Skin epidermis (tissue), 12 donors: Measurements from ENCODE around the gene RPRD1B.
"Not testable (repeated sequence)": the region's sequence is repeated elsewhere in the genome, so short reads cannot be mapped to it uniquely, and the experiment has no call there.

ENCODE experiments used
- H3K27ac ChIP-seq, 21 experiments: fragments of 200-600 bp; sonication (generic) in 11 of 21; one replicate each; pipeline ENCODE4 v1.5.0; 2020; ENCODE audit warnings: mild to moderate bottlenecking in 3 of 21, inconsistent platforms in 2 of 21, moderate library complexity in 2 of 21
- H3K4me3 ChIP-seq, 7 experiments: fragments of 200-600 bp; sonication (generic) in 2 of 7; one replicate each; pipeline ENCODE4 v1.5.0; 2020; ENCODE audit warnings: inconsistent platforms in 2 of 7, mild to moderate bottlenecking in 2 of 7, moderate library complexity in 1 of 7

The RPRD1B gene

DNA sequence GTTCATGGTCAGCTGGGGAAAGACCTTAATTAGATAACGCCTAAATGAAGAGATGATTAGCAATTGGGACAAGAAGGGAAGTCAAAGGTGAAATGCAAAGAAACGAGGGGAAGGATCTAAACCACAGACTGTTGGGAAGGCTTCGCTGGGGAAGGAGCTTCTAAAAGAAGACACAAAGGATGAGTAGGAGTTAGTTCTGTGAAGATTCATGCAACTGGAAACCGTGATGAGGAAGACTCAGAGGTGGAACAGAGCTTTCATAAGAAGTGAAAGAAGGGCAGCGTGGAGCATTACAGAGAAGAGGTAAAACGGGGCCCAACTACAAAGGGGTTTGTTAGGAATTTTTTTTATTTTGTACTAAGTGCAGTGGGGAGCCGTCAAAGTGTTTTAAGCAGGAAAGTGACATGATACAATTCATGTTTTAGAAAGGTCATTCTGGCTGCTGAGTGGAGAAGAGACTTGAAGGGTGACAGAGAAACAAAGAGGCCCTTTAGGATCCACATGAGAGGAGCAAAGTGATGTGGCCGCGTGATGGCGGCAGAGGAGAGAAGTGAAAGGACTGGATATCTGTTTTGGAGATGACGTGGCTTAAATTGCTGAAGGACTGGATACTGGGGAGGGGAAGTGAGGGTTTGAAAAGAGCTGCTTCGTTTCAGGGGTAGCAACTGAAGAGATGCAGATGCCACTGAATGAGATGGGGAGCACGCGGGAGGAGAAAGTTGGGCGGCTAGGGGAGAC is 33.9 kb upstream of the RPRD1B start:
- H3K27ac ChIP-seq: no peak overlapping the region
- H3K4me3 ChIP-seq: no peak overlapping the region

DNA sequence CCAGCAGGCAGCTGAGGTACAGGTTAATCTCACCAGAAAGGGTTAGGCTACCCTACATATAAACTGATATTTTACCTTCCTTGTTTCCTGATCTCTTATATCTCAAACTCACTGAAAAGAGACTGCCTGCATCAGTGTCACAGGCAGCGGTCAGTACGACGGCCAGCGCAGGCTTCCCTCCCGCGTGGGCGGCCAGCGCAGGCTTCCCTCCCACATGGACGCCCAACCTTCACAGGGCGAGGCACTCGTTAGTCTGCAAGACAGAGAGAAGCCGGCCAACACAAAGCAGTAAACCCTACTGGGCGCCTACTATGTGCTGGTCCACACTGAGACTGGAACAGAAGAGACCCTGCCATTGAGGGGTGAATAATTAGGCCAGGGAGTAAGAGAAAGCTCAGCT is 33.3 kb upstream of the RPRD1B start:
- Histone ChIP-seq H3K27ac (no peak overlapping the region), H3K4me3 (no peak overlapping the region)

DNA sequence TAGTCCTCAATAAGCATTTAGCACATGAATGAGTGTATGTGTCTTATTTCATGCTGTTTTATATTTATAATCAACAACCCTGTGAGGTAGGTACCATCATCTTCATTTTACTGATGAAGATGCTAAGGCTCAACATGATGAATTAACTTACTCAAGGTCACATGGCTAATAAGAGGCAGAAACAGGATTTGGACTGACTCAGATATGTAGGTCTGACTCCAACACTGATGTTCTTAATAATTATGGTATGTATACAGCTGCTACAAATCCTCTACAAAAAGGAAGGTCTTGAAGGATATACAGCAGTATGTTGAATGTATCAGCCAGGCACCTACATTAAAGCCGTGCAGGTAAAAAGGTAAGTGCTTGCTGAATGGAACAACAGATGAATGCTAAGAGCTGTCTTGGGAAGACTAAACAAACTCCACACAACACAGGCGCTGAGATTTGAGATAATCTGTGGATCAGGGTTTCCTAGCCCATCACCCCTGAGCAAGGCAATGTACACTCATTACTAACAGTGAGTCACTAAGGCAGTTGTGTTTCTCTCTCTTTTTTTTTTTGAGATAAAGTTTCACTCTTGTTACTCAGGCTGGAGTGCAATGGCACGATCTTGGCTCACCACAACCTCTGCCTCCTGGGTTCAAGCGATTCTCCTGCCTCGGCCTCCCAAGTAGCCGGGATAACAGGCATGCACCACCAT is 32.2 kb upstream of the RPRD1B start:
- Histone ChIP-seq H3K27ac (no peak overlapping the region), H3K4me3 (no peak overlapping the region)

- H3K27ac ChIP-seq: no peak overlapping the region
- H3K4me3 ChIP-seq: no peak overlapping the region
Measured at GRCh38 chr20:38001981-38002380, 31.6 kb upstream of the RPRD1B start.

- Histone ChIP-seq H3K27ac (no peak overlapping the region), H3K4me3 (no peak overlapping the region)
Measured at GRCh38 chr20:38002422-38002821, 31.1 kb upstream of the RPRD1B start.

GRCh38 chr20:38004416-38004815 is 29.1 kb upstream of the RPRD1B start:
- H3K27ac ChIP-seq: no peak overlapping the region
- H3K4me3 ChIP-seq: no peak overlapping the region

- no peak overlapping the region for H3K4me3 ChIP-seq
- H3K27ac ChIP-seq: no peak overlapping the region
Measured at GRCh38 chr20:38005903-38006302, 27.6 kb upstream of the RPRD1B start.

DNA sequence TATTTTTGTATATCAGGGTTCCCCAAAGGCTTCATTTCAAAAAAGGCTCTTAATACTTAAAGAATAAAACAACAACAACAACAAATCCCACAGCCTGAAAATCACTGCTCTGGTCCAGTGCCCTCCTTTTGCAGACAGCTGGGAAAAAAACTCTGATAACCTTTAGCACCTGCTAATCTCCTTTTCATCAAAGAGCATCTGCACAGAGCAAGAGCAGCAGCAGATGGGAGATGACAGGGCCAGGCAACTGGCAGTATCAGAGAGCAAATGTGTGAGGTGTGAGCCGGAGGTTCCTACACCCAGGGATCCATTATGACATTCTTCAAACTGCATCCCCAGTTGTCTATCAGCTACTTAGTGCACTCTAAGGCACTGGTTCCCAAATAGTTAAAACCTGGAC is 26.0 kb upstream of the RPRD1B start:
- Histone ChIP-seq H3K4me3 (no peak overlapping the region), H3K27ac (no peak overlapping the region)

- H3K27ac ChIP-seq: no peak overlapping the region
- no peak overlapping the region for H3K4me3 ChIP-seq
Measured at GRCh38 chr20:38008233-38008944, 25.2 kb upstream of the RPRD1B start.

DNA sequence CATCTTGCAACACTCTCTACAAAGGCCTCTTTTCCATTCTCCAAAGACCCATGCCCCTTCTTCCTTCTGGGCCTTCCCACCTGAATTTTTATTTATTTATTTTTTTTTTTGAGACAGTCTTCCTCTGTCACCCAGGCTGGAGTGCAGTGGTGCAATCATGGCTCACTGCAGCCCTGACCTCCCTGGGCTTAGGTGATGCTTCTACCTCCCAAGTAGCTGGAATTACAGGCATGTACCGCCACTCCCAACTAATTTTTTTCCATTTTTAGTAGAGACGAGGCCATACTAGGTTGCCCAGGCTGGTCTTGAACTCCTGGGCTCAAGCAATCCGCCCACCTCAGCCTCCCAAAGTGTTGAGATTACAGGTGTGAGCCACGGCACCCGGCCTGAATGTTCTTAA is 24.1 kb upstream of the RPRD1B start:
- H3K27ac ChIP-seq, H3K4me3 ChIP-seq: not testable (repeated sequence)

GRCh38 chr20:38011696-38012095 is 21.9 kb upstream of the RPRD1B start:
- Histone ChIP-seq H3K27ac (no peak overlapping the region), H3K4me3 (no peak overlapping the region)

- no peak overlapping the region for H3K27ac ChIP-seq
- no peak overlapping the region for H3K4me3 ChIP-seq
Measured at GRCh38 chr20:38012332-38012731, 21.2 kb upstream of the RPRD1B start.

DNA sequence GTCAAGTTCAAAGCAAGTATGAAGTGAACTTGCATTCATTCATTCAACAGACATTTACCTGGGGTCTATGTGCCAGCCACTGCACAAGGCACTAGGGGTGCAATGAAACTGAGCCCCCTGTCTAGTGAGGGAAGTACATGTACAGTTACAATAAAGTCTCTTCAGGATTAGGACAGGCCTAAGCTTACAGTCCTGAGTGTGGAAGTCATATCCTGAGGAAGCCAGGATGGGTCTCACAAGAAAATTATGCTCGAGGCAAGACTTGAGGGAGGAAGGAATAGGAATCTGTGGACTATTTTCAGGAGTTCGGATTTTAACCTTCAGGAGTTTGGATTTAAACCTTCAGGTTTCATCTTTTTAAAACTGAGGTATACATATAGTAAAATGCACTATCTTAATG is 19.7 kb upstream of the RPRD1B start:
- Histone ChIP-seq H3K27ac (no peak overlapping the region), H3K4me3 (no peak overlapping the region)

GRCh38 chr20:38017959-38018358 is 15.6 kb upstream of the RPRD1B start:
- H3K27ac ChIP-seq: no peak overlapping the region
- no peak overlapping the region for H3K4me3 ChIP-seq

- no peak overlapping the region for H3K4me3 ChIP-seq
- H3K27ac ChIP-seq: no peak overlapping the region
Measured at GRCh38 chr20:38018385-38018784, 15.2 kb upstream of the RPRD1B start.

- H3K27ac ChIP-seq: no peak overlapping the region
- H3K4me3 ChIP-seq: no peak overlapping the region
Measured at GRCh38 chr20:38021087-38021772, 12.3 kb upstream of the RPRD1B start.

DNA sequence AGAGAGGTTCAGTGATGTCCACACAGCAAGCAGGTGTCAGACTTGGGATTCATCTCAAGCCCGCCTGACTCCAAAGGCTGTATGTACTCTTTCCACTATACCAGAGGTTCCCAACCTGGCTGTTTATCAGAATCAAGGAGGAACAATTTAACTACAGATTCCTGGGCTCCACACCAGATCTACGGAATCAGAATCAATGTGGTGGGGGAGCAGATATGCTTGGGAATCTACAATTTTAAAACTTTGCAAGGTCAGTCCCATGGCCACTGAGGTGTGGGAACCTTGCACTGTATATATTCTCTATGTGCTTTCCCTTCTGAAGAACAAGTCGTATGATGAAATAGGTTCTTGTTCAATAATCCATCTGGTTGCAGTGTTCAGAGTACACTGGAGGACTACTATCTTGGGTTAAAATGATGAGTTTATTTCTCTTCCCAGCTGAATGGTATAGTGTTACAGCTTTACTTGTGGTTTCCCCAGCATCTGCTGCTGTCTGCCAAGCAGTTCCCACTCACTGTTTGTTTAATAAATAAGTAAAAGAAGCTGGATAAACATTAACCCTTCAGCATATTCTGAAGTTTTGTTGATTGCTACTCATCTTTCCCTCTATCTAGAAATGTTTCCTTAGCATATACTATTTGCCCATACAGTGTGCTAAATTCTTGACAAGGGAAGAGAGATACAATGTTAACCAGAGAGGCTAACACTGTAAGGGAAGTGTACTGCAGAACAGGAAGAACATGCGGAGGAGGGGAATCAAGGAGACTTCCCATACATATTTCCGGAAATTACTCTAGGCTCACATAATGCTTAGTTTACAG is 10.2 kb upstream of the RPRD1B start:
- peak overlapping the region in 2 of 21 experiments; percentile 16 to 41 for H3K27ac ChIP-seq
- no peak overlapping the region for H3K4me3 ChIP-seq

GRCh38 chr20:38024496-38024895 is 9.1 kb upstream of the RPRD1B start:
- Histone ChIP-seq H3K27ac (no peak overlapping the region), H3K4me3 (no peak overlapping the region)

GRCh38 chr20:38029453-38029852 is 4.1 kb upstream of the RPRD1B start:
- H3K27ac ChIP-seq: no peak overlapping the region
- no peak overlapping the region for H3K4me3 ChIP-seq

- Histone ChIP-seq H3K4me3 (no peak overlapping the region), H3K27ac (no peak overlapping the region)
Measured at GRCh38 chr20:38031957-38032356, 1.6 kb upstream of the RPRD1B start.
